PFSK-1 (cell line): ENCODE measurements around the gene KRT86.

Source experiments
- POLR2AphosphoS5 ChIP-seq: IDR thresholded peaks from 2 replicates; pipeline ENCODE4 v1.6.1; 2012; ENCODE audit warnings: low read depth, mild to moderate bottlenecking, control low read depth, low read length, moderate library complexity
- SIN3A ChIP-seq: IDR thresholded peaks from 2 replicates; pipeline ENCODE4 v1.6.1; 2012; ENCODE audit warnings: mild to moderate bottlenecking, low read length, moderate library complexity, borderline replicate concordance; ENCODE audit not compliant: insufficient read depth
- TAF1 ChIP-seq: IDR thresholded peaks from 2 replicates; pipeline ENCODE4 v1.6.1; 2012; ENCODE audit warnings: low read length, control low read depth, borderline replicate concordance; ENCODE audit not compliant: insufficient read depth
- TF ChIP-seq, protein P1 (sequence below), 2 experiments: IDR thresholded peaks; 2 replicates each; pipeline versions ENCODE4 v1.6.1 to v1.8.0; 2011 to 2012; ENCODE audit warnings: low read depth in 2 of 2, low read length in 2 of 2, control low read depth in 1 of 2, inconsistent platforms in 1 of 2, mild to moderate bottlenecking in 1 of 2, moderate library complexity in 1 of 2; ENCODE audit not compliant: insufficient read depth in 1 of 2

DNA sequence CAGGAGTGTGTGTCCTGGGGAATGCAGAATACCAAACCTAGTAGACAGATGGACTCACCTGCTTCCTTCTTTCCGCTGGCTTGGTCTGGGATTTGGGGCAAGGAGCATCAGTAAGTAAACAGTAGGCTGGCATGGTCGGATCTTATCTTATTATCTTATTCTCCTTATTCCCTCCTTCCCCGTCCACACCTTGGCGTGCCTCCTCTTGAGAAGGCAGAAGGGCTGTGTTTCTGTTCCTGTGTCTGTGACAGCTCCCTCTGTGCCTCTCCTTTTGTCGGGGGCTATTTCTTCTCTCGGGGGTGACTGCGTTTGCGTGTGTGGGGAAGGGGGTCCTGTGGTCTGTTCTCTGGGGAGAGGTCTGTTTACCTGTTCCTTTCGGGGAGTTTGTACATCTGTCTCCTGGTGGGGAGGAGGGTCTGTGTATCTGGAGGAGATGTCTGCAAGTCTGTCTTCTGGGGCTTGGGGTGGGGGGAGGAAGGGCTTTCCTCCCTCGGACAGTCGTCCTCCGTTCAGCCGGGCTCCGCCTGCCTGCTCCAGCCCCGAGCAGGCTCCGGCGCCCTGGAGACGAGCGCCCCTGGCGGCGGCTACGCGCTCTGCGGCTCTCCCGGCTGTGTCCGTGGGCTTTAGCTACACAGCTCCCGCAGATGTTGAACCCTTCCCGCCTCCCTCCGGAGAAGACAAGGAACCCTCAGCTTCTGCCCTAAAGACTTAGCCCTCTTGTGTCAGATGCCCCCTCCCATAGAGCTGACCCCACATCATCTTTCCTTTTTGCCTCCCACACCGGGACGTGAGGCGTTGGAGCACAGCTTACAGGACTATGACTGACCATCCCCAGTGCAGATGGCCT, 4.4 kb downstream of the KRT86 start:
- TF ChIP-seq POLR2AphosphoS5: no peak
- TF ChIP-seq, protein P1, sequence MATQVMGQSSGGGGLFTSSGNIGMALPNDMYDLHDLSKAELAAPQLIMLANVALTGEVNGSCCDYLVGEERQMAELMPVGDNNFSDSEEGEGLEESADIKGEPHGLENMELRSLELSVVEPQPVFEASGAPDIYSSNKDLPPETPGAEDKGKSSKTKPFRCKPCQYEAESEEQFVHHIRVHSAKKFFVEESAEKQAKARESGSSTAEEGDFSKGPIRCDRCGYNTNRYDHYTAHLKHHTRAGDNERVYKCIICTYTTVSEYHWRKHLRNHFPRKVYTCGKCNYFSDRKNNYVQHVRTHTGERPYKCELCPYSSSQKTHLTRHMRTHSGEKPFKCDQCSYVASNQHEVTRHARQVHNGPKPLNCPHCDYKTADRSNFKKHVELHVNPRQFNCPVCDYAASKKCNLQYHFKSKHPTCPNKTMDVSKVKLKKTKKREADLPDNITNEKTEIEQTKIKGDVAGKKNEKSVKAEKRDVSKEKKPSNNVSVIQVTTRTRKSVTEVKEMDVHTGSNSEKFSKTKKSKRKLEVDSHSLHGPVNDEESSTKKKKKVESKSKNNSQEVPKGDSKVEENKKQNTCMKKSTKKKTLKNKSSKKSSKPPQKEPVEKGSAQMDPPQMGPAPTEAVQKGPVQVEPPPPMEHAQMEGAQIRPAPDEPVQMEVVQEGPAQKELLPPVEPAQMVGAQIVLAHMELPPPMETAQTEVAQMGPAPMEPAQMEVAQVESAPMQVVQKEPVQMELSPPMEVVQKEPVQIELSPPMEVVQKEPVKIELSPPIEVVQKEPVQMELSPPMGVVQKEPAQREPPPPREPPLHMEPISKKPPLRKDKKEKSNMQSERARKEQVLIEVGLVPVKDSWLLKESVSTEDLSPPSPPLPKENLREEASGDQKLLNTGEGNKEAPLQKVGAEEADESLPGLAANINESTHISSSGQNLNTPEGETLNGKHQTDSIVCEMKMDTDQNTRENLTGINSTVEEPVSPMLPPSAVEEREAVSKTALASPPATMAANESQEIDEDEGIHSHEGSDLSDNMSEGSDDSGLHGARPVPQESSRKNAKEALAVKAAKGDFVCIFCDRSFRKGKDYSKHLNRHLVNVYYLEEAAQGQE (IDR thresholded peaks at IDR 0.05; ENCODE audit: insufficient read depth in 1 of 2, low read depth in 2 of 2, low read length in 2 of 2): no peak
- no peak for TF ChIP-seq SIN3A
- TF ChIP-seq TAF1: no peak
